Keratinocyte (primary cell): ENCODE results near the gene RERE.
"Not testable (repeated sequence)": the region's sequence is repeated elsewhere in the genome, so short reads cannot be mapped to it uniquely, and the experiment has no call there.

Experiments used
- CTCF ChIP-seq, 3 experiments: IDR thresholded peaks in 1 of 3; conservative IDR thresholded peaks in 1 of 3; optimal IDR thresholded peaks in 1 of 3; 2 replicates in 2 of 3; 3 replicates in 1 of 3; pipeline versions ENCODE3 to v1.5.1; 2011; ENCODE audit warnings: low read length in 3 of 3, mild to moderate bottlenecking in 3 of 3, moderate library complexity in 2 of 3, control low read depth in 1 of 3, inconsistent platforms in 1 of 3; ENCODE audit not compliant: insufficient read depth in 2 of 3; ENCODE audit errors: extremely low read depth in 1 of 3
- EZH2 ChIP-seq: IDR thresholded peaks from one replicate; pipeline ENCODE4 v1.6.1; 2012; ENCODE audit warnings: inconsistent platforms, mild to moderate bottlenecking, low read length, moderate library complexity

- TF ChIP-seq EZH2; CTCF (optimal IDR thresholded peaks at IDR 0.05 in 1 of 3, IDR thresholded peaks at IDR 0.05 in 1 of 3, conservative IDR thresholded peaks at IDR 0.05 in 1 of 3; ENCODE audit: extremely low read depth in 1 of 3, insufficient read depth in 2 of 3, low read length in 3 of 3): not testable (repeated sequence)
Observed at GRCh38 chr1:8611634-8612515, 205.6 kb downstream of the RERE start.
